22Rv1 (cell line): ENCODE measurements around the gene CST6.
"Not testable (repeated sequence)": the region's sequence is repeated elsewhere in the genome, so short reads cannot be mapped to it uniquely, and the experiment has no call there.

Source experiments
- H3K27ac ChIP-seq: fragments of 450-650 bp; 2 replicates; pipeline ENCODE4 v1.5.1; 2017
- ZFX ChIP-seq: fragments of 450-650 bp; IDR thresholded peaks from 2 replicates; pipeline ENCODE4 v1.6.1; 2017; ENCODE audit warnings: antibody characterized with exemption, borderline replicate concordance
- TF ChIP-seq, protein P1 (sequence below): fragments of 450-650 bp; IDR thresholded peaks from 2 replicates; pipeline ENCODE4 v1.5.1; 2017; ENCODE audit warnings: mild to moderate bottlenecking

The CST6 gene

DNA sequence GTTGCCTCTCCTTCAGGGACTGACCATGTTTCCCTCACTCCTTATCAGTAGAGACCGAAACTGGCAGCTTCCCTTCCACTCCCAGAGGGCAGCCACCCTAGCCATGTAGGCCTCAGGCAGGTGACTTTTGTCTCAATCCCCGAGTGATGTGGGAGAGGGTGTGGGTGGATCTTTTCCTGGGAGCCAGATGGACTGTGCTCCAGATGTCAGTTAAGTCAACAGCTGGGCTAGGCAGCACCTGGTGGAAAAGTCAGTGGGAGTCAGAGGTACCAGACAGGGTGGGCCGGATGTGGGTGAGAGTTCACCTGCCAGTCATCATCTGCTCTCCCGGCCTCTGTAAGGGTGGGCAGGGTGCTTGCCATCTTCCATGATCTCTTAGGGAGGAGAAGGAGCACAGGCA is 7.6 kb upstream of the CST6 start:
- no peak for TF ChIP-seq ZFX
- TF ChIP-seq, protein P1, sequence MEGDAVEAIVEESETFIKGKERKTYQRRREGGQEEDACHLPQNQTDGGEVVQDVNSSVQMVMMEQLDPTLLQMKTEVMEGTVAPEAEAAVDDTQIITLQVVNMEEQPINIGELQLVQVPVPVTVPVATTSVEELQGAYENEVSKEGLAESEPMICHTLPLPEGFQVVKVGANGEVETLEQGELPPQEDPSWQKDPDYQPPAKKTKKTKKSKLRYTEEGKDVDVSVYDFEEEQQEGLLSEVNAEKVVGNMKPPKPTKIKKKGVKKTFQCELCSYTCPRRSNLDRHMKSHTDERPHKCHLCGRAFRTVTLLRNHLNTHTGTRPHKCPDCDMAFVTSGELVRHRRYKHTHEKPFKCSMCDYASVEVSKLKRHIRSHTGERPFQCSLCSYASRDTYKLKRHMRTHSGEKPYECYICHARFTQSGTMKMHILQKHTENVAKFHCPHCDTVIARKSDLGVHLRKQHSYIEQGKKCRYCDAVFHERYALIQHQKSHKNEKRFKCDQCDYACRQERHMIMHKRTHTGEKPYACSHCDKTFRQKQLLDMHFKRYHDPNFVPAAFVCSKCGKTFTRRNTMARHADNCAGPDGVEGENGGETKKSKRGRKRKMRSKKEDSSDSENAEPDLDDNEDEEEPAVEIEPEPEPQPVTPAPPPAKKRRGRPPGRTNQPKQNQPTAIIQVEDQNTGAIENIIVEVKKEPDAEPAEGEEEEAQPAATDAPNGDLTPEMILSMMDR, result no peak
- no peak overlapping the region for H3K27ac ChIP-seq

DNA sequence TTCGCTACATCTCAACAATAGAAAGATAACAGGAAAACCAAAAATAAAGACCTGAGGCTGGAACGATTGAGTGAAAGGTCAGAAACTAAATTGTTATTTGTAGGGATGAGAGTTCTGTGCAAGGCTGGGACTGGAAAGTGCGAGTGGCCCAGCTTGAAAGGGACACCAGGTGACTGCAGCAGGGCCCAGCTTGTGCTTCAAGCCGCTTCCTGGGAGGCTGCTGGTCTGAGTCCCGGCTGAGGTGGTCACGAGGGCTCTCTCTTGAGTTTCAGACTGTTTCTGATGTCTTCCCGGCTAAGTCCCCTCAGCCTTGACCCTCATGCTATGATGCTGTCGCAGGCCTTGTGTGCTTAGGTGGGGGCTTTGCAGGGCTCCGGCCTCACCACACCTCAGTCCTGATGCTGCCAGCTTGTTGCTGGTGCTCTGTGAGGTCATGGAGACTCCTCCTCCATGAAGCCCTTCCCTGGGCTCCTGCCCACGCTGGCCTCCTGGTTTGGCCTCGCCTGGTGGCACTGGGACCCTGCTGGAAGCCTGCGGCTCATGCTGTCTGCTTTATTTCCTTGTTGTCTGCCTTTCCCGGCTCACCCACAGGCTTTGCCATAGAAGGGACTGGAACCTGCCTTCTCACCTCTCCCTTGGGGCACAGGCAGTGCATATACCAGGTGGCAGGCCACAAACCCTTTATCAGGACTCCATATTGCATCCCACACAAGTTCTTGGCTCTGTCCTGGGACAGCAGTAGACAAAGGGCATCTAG is 5.5 kb upstream of the CST6 start:
- TF ChIP-seq, protein P1, result no peak
- no peak for TF ChIP-seq ZFX
- H3K27ac ChIP-seq, result no peak overlapping the region

DNA sequence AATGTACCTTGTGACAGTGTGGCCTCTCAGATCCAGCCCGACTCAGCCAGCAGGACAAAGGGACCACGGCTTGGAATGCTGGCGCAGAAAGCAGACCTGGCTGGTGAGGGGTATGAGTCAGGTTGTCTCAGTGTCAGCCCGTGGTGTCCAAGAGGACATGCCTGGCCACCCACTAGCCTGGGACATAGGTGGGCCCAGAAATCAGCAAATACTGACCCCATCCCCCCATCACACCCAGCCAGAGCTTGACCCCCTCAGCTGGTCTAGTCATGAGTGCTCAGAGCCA is 5.0 kb upstream of the CST6 start:
- TF ChIP-seq, protein P1, result no peak
- TF ChIP-seq ZFX, result no peak
- H3K27ac ChIP-seq, result no peak overlapping the region

DNA sequence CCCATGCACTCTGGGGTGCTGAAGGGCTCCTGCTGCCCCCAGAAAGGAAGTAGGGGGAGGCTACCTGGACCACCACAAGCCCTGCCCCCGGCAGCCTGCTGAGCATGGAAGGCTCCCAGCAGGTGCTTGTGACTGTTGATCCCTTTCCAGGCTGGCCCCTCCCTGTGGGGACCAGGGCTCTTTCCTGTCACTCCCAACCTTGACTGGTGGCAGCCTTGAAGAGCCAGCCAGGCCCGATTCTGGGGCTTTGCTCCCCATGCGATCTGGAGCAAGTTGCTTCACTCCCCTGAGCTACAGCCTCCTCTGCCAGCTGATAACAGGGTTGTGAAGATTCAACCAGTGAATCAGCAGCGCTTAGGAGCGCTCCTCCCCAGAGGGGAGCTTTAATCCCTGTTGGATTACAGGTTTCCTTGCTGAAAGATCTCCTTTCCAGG is 4.6 kb upstream of the CST6 start:
- H3K27ac ChIP-seq, result no peak overlapping the region
- no peak for TF ChIP-seq ZFX
- TF ChIP-seq, protein P1, result no peak

DNA sequence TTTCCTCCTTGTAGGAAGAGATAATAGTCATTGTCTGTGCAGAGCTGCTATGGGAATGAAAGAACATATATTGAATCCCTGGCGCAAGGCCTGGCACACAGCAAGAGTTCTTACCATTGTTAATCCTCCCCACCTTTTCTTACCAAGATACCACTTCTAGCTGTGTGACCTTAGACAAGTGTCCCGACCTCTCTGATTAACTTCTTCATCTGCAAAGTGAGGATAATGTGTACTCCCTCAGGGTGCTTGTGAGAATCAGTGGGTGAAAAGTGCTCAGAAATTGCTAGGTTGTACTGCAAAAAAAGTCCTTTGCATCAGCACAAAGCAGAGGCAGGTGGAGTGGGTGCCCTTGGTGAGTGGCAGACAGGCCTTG is 3.7 kb upstream of the CST6 start:
- H3K27ac ChIP-seq, result no peak overlapping the region
- TF ChIP-seq, protein P1, result no peak
- TF ChIP-seq ZFX, result no peak

DNA sequence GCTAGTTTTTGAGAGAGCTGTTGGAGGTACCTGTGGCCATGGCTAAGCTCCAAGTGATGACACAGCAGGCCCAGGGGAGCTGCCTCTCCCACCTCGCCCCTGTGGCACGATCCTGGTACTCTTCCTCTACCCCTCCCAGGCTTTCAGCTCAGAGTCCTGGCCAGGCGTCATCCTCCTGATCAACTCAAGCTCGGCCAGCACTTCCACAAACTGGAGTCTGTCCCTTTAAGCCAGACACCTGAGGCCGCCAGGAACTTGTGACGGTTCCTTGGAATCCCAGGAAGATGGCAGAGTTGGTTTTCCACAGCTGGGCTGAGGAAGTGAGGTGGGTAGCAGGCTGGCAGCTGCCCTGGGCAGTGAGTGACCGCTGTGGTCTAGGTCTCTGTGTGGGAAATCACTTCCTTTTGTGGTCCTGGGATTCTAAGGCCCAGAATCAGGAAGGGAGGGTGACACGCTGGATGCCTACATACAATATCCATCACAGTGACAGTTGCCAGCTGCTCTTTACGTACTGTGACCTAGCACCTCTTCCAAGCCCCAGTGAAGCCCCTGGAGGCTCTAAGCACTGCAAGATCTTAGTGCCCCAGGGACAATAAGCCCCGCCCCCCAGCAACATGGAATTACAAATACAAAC is 3.2 kb upstream of the CST6 start:
- no peak overlapping the region for H3K27ac ChIP-seq
- TF ChIP-seq ZFX, result no peak
- TF ChIP-seq, protein P1, result no peak

DNA sequence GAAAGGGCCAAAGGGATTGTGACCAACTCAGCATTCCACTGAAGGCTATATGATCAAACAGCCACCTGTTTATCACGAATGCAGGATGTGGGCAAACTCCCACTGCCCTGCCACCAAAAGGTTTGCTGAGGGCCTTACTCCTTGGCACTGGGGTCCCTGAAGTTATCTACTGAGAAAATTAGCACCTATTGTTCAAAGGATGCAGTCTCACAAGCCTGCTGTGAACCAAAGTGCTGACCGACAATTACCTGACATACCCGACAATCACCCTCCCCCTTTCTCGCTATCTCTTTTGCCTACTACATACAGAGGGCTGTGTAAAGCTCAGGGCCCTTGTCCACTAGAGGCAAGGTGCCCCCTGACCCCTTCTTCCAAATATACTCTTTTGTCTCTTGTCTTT is 1.8 kb upstream of the CST6 start:
- H3K27ac ChIP-seq, result not testable (repeated sequence)

DNA sequence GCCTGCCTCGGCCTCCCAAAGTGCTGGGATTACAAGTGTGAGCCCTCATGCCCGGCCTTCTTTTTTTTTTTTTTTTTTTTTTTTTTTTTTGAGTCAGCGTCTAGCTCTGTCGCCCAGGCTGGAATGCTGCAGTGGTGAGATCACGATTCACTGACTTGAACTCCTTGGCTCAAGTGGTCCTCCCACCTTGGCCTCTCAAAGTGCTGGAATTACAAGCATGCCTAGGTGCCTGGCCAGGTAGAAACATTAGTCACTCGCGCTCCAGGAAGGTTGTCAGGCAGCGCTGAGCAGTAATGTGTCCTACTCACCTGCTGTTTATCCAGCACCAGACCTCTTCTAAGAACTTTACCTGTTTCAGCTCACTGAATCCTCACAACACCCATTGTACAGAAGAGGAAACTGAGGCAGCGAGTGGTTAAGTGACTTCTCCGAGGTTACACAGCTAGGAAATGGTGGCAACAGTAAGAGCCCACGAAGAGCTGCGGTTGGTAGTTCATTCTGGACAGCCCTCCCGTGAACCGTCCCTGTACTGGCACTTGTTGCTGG is 496 bp upstream of the CST6 start:
- no peak overlapping the region for H3K27ac ChIP-seq
- TF ChIP-seq ZFX, result no peak
- TF ChIP-seq, protein P1, result no peak
